Neural cell (in vitro differentiated cells): ENCODE measurements around the gene TNRC6C.

Source experiments
- EZH2 ChIP-seq: fragments of 200-600, 300-800 bp; shearing (Covaris generic), sonication (generic); IDR thresholded peaks from 2 replicates; pipeline ENCODE4 v1.6.1; 2014; ENCODE audit warnings: antibody characterized with exemption, low read length, borderline replicate concordance, mild to moderate bottlenecking; ENCODE audit not compliant: insufficient read depth, poor library complexity, severe bottlenecking
- RAD21 ChIP-seq: fragments of 450-650 bp; conservative IDR thresholded peaks from 2 replicates; pipeline ENCODE4 v1.6.1; 2014; ENCODE audit warnings: antibody characterized with exemption, mild to moderate bottlenecking, moderate library complexity
- TF ChIP-seq, protein P1 (sequence below): fragments of 450-650 bp; IDR thresholded peaks from 2 replicates; pipeline ENCODE4 v1.5.1; 2014; ENCODE audit warnings: antibody characterized with exemption, mild to moderate bottlenecking, moderate library complexity; ENCODE audit not compliant: poor library complexity, severe bottlenecking

DNA sequence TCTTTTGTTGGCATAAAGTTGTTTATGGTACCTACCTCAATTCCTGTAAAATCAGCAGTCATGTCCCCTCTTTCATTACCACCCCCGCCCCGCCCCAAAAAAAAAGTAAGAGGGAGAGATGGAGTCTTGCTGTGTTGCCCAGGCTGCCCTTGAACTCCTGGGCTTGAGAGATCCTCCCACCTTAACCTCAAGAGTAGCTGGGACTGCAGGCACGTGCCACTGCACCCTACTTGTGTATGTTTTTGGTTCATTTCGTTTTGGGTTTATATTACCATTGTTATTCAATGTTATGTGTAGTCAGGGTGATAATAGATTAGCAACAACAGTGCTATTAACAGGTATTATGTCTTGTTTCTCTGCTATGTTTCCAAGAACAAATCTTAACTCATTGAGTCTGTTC is 15.9 kb downstream of the TNRC6C start:
- TF ChIP-seq RAD21: no peak
- TF ChIP-seq, protein P1, sequence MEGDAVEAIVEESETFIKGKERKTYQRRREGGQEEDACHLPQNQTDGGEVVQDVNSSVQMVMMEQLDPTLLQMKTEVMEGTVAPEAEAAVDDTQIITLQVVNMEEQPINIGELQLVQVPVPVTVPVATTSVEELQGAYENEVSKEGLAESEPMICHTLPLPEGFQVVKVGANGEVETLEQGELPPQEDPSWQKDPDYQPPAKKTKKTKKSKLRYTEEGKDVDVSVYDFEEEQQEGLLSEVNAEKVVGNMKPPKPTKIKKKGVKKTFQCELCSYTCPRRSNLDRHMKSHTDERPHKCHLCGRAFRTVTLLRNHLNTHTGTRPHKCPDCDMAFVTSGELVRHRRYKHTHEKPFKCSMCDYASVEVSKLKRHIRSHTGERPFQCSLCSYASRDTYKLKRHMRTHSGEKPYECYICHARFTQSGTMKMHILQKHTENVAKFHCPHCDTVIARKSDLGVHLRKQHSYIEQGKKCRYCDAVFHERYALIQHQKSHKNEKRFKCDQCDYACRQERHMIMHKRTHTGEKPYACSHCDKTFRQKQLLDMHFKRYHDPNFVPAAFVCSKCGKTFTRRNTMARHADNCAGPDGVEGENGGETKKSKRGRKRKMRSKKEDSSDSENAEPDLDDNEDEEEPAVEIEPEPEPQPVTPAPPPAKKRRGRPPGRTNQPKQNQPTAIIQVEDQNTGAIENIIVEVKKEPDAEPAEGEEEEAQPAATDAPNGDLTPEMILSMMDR: no peak
- no peak for TF ChIP-seq EZH2
